SU-DHL-6 (cell line): ENCODE measurements around the gene ENTR1.

Experiments used
- H2AFZ ChIP-seq: fragments of 200-600 bp; sonication (generic); 2 replicates; pipeline ENCODE4 v1.6.1; 2014; ENCODE audit warnings: low read depth, mild to moderate bottlenecking, moderate library complexity, mixed read lengths, antibody characterized with exemption, low read length; ENCODE audit not compliant: severe bottlenecking
- H3F3A ChIP-seq: fragments of 200-600 bp; shearing (Covaris generic); 2 replicates; pipeline ENCODE4 v1.6.0; 2016; ENCODE audit warnings: antibody characterized with exemption, mild to moderate bottlenecking; ENCODE audit not compliant: insufficient read depth
- H3K27ac ChIP-seq: fragments of 200-600 bp; sonication (generic); 2 replicates; pipeline ENCODE4 v1.5.1; 2016; ENCODE audit warnings: low read depth, mild to moderate bottlenecking, low read length, moderate library complexity, mixed read lengths
- H3K27me3 ChIP-seq: fragments of 200-600 bp; sonication (generic), shearing (Covaris generic); 2 replicates; pipeline ENCODE4 v1.6.0; 2014; ENCODE audit warnings: mild to moderate bottlenecking, low read length
- H3K36me3 ChIP-seq: fragments of 200-600 bp; sonication (generic); 2 replicates; pipeline ENCODE4 v1.6.1; 2014; ENCODE audit warnings: mild to moderate bottlenecking, low read length, mixed read lengths
- H3K4me2 ChIP-seq: fragments of 300-600, 200-600 bp; shearing (Covaris generic), sonication (generic); 2 replicates; pipeline ENCODE4 v1.6.0; 2014; ENCODE audit warnings: low read length, low read depth, mild to moderate bottlenecking; ENCODE audit not compliant: poor library complexity, severe bottlenecking
- H3K4me3 ChIP-seq: fragments of 200-600 bp; sonication (generic); 2 replicates; pipeline ENCODE4 v1.5.1; 2014; ENCODE audit warnings: antibody characterized with exemption, low read length, mild to moderate bottlenecking, mixed read lengths; ENCODE audit not compliant: insufficient read depth, poor library complexity, severe bottlenecking
- H3K79me2 ChIP-seq: fragments of 200-600 bp; sonication (generic); 2 replicates; pipeline ENCODE4 v1.6.1; 2014; ENCODE audit warnings: mild to moderate bottlenecking, low read length, moderate library complexity; ENCODE audit not compliant: insufficient read depth
- H3K9ac ChIP-seq: fragments of 200-600 bp; sonication (generic); 2 replicates; pipeline ENCODE4 v1.7.0; 2014; ENCODE audit warnings: mild to moderate bottlenecking, low read length
- H3K9me2 ChIP-seq: fragments of 200-600 bp; sonication (generic); replicated peaks from 2 replicates; pipeline ENCODE4 v1.6.1; 2014; ENCODE audit warnings: low read length; ENCODE audit not compliant: insufficient read depth
- H3K9me3 ChIP-seq: fragments of 200-600 bp; sonication (generic); 2 replicates; pipeline ENCODE4 v1.6.1; 2014; ENCODE audit warnings: low read length, mixed read lengths; ENCODE audit not compliant: insufficient read depth
- H4K20me1 ChIP-seq: fragments of 200-600 bp; sonication (generic); 2 replicates; pipeline ENCODE4 v1.6.1; 2014; ENCODE audit warnings: low read depth, mild to moderate bottlenecking, antibody characterized with exemption, low read length, moderate library complexity, mixed read lengths
- CTCF ChIP-seq: fragments of 200-600 bp; sonication (generic); IDR thresholded peaks from one replicate; pipeline ENCODE4 v1.5.1; 2017; ENCODE audit warnings: antibody characterized with exemption, mild to moderate bottlenecking, low read length, moderate library complexity; ENCODE audit not compliant: insufficient read depth, poor library complexity, severe bottlenecking
- EZH2phosphoT487 ChIP-seq: fragments of 200-600 bp; sonication (generic), shearing (Covaris generic); conservative IDR thresholded peaks from 2 replicates; pipeline ENCODE4 v1.6.1; 2018; ENCODE audit warnings: mild to moderate bottlenecking, antibody characterized with exemption, low read length, moderate library complexity, mixed read lengths

ENTR1 gene

GRCh38 chr9:136375096-136375495, 35.3 kb downstream of the ENTR1 start:
- Histone ChIP-seq H3K27ac (no peak overlapping the region), H3K9me2 (no peaks in the 10 kb centered on the region), H4K20me1 (no peaks in the 10 kb centered on the region), H3K4me2 (no peak overlapping the region), H3F3A (no peaks in the 10 kb centered on the region), H3K36me3 (no peaks in the 10 kb centered on the region), H3K79me2 (no peaks in the 10 kb centered on the region), H3K9me3 (no peaks in the 10 kb centered on the region), H3K4me3 (no peak overlapping the region), H3K27me3 (no peaks in the 10 kb centered on the region), H3K9ac (no peak overlapping the region), H2AFZ (no peak overlapping the region)
- TF ChIP-seq CTCF (no peak), EZH2phosphoT487 (no peak)

- H3K79me2 ChIP-seq: no peaks in the 10 kb centered on the region
Measured at GRCh38 chr9:136374183-136374575, 36.2 kb downstream of the ENTR1 start.

GRCh38 chr9:136373300-136374182, 36.9 kb downstream of the ENTR1 start, which contains the start of gene CARD9:
CARD9 (minus strand) TSS chr9:136373669; CDS start chr9:136372078, 1,591 bp downstream.
- H3K79me2 ChIP-seq: no peaks in the 10 kb centered on the region
- H4K20me1 ChIP-seq: no peaks in the 10 kb centered on the region
- H3K9me3 ChIP-seq: no peaks in the 10 kb centered on the region
- H3F3A ChIP-seq: no peaks in the 10 kb centered on the region
- no peaks in the 10 kb centered on the region for H3K36me3 ChIP-seq
- H3K9ac ChIP-seq: no peak within 1 kb of the TSS
- H3K27me3 ChIP-seq: no peaks in the 10 kb centered on the region
- H3K9me2 ChIP-seq: no peaks in the 10 kb centered on the region
- no peak within 1 kb of the TSS for H3K4me3 ChIP-seq
- H3K4me2 ChIP-seq: no peak within 1 kb of the TSS
- TF ChIP-seq EZH2phosphoT487 (no peak), CTCF (no peak)
- H3K27ac ChIP-seq: no peak within 1 kb of the TSS
- no peak within 1 kb of the TSS for H2AFZ ChIP-seq

More at GRCh38 chr9:136374183-136374575, 36.2 kb downstream of the ENTR1 start:
- Histone ChIP-seq H4K20me1 (no peaks in the 10 kb centered on the region), H3K9me2 (no peaks in the 10 kb centered on the region), H3K27me3 (no peaks in the 10 kb centered on the region), H3K9me3 (no peaks in the 10 kb centered on the region), H3K4me2 (no peak overlapping the region), H3K4me3 (no peak overlapping the region), H3K9ac (no peak overlapping the region), H3F3A (no peaks in the 10 kb centered on the region), H3K27ac (no peak overlapping the region), H3K36me3 (no peaks in the 10 kb centered on the region), H2AFZ (no peak overlapping the region)
- TF ChIP-seq EZH2phosphoT487: no peak
- no peak for TF ChIP-seq CTCF
